AG10803 (cell line): ENCODE data around the gene DENND1C.

Source experiments
- DNase-seq: peaks from one replicate; pipeline ENCODE4 v3.0.0; 2010; ENCODE audit warnings: low read depth
- H3K4me3 ChIP-seq: 2 replicates; pipeline ENCODE4 v1.5.1; 2011; ENCODE audit warnings: mild to moderate bottlenecking, low read length, control low read depth
- CTCF ChIP-seq: conservative IDR thresholded peaks from 2 replicates; pipeline ENCODE4 v1.5.1; 2011; ENCODE audit warnings: mild to moderate bottlenecking, low read length, control low read depth, inconsistent platforms

DENND1C gene

GRCh38 chr19:6503407-6504201, 22.0 kb upstream of the DENND1C start:
- H3K4me3 ChIP-seq = no peak overlapping the region
- no peak for DNase-seq
- TF ChIP-seq CTCF = no peak

- no peak within 1 kb of the TSS for H3K4me3 ChIP-seq
- no peak for TF ChIP-seq CTCF
- no peak for DNase-seq
Observed at GRCh38 chr19:6501740-6502648, 20.4 kb upstream of the DENND1C start, which contains the start of gene TUBB4A. Gene TUBB4A (minus strand): TSS chr19:6502309. CDS start chr19:6502212, 97 bp downstream.

GRCh38 chr19:6500837-6501739, 19.5 kb upstream of the DENND1C start:
- TF ChIP-seq CTCF = no peak
- no peak overlapping the region for H3K4me3 ChIP-seq
- no peak for DNase-seq

GRCh38 chr19:6499052-6499790, 17.6 kb upstream of the DENND1C start:
- no peak for TF ChIP-seq CTCF
- DNase-seq = no peak
- no peak overlapping the region for H3K4me3 ChIP-seq

- H3K4me3 ChIP-seq = no peak overlapping the region
- no peak for DNase-seq
- TF ChIP-seq CTCF = no peak
Observed at GRCh38 chr19:6498294-6499036, 16.9 kb upstream of the DENND1C start.
